Endothelial cell of umbilical vein (primary cell): ENCODE data around the gene TAS1R2. TPM values are rescaled to one million over a fixed set of nuclear protein-coding genes. Genes with fewer than 3 reads are reported as not detected.

Experiments used
- BruUV-seq: library from RNA; stranded (reverse); fragments of 400-500 nt; replicated peaks from 2 replicates; lab custom pipeline; 2021; lab: Mats Ljungman, UMichigan
- CTCF ChIA-PET: fragments of 300-600, 350-600 bp; sonication (Branson Sonifier 250); formaldehyde crosslinking; loops from one replicate; lab custom pipeline; 2021; ENCODE audit warnings: antibody characterized with exemption, inconsistent platforms; lab: Charles Lee
- POLR2A ChIA-PET: fragments of 300-600, 350-600 bp; sonication (Branson Sonifier 250); formaldehyde crosslinking; loops from one replicate; lab custom pipeline; 2021; ENCODE audit warnings: antibody characterized with exemption, inconsistent platforms; lab: Charles Lee
- DNase-seq: peaks from one replicate; pipeline ENCODE4 v3.0.0-alpha.2; 2011; ENCODE audit warnings: low read depth, low spot score
- FAIRE-seq: peaks from 2 replicates; lab custom pipeline; 2011; peaks lifted over from hg19 to GRCh38; lab: Jason Lieb, UNC
- H2AFZ ChIP-seq: 2 replicates; pipeline ENCODE4 v1.6.0; 2012; ENCODE audit warnings: low read depth, low read length, control low read depth, inconsistent platforms
- H3K27ac ChIP-seq: 2 replicates; pipeline ENCODE4 v1.5.1; 2011; ENCODE audit warnings: low read depth, mild to moderate bottlenecking, control low read depth, low read length, moderate library complexity; ENCODE audit not compliant: insufficient read depth
- H3K27me3 ChIP-seq, 2 experiments: 2 replicates each; pipeline versions ENCODE4 v1.6.0 to v1.6.1; 2011; ENCODE audit warnings: low read length in 2 of 2, mixed read lengths in 1 of 2; ENCODE audit not compliant: control insufficient read depth in 2 of 2, insufficient read depth in 2 of 2
- H3K36me3 ChIP-seq, 2 experiments: 2 replicates in 1 of 2; 3 replicates in 1 of 2; pipeline ENCODE4 v1.5.1; 2011; ENCODE audit warnings: low read length in 2 of 2, mild to moderate bottlenecking in 1 of 2, moderate library complexity in 1 of 2; ENCODE audit not compliant: control insufficient read depth in 2 of 2, insufficient read depth in 2 of 2; ENCODE audit errors: extremely low read depth in 1 of 2
- H3K4me1 ChIP-seq: 3 replicates; pipeline ENCODE4 v1.5.1; 2011; ENCODE audit warnings: mild to moderate bottlenecking, low read length; ENCODE audit not compliant: control insufficient read depth, insufficient read depth; ENCODE audit errors: extremely low read depth
- H3K4me2 ChIP-seq: 2 replicates; pipeline ENCODE4 v1.6.1; 2011; ENCODE audit warnings: low read length, control low read depth, mixed read lengths; ENCODE audit not compliant: insufficient read depth
- H3K4me3 ChIP-seq, 3 experiments: fragments of 200-600 bp in 1 of 3; sonication (generic), shearing (Covaris generic) in 1 of 3; replicated peaks in 1 of 3; 2 replicates each; pipeline ENCODE4 v1.5.1; 2011 to 2016; ENCODE audit warnings: control low read depth in 3 of 3, low read length in 3 of 3, mild to moderate bottlenecking in 2 of 3, inconsistent platforms in 1 of 3, low read depth in 1 of 3, moderate library complexity in 1 of 3; ENCODE audit not compliant: insufficient read depth in 1 of 3
- H3K79me2 ChIP-seq: 2 replicates; pipeline ENCODE4 v1.6.0; 2012; ENCODE audit warnings: low read length, inconsistent platforms; ENCODE audit not compliant: control insufficient read depth, insufficient read depth
- H3K9ac ChIP-seq: replicated peaks from 2 replicates; pipeline ENCODE3; 2011; ENCODE audit warnings: low read length, control low read depth; ENCODE audit not compliant: insufficient read depth; ENCODE audit errors: extremely low read depth
- H3K9me1 ChIP-seq: replicated peaks from 3 replicates; pipeline ENCODE4 v1.6.0; 2011; ENCODE audit warnings: mild to moderate bottlenecking, low read length; ENCODE audit not compliant: control insufficient read depth, insufficient read depth; ENCODE audit errors: extremely low read depth
- H3K9me3 ChIP-seq: replicated peaks from 2 replicates; pipeline ENCODE4 v1.5.1; 2012; ENCODE audit warnings: low read length, inconsistent platforms; ENCODE audit not compliant: control insufficient read depth, insufficient read depth
- H4K20me1 ChIP-seq: replicated peaks from 2 replicates; pipeline ENCODE3; 2011; ENCODE audit warnings: mild to moderate bottlenecking, low read length; ENCODE audit not compliant: control insufficient read depth, insufficient read depth; ENCODE audit errors: extremely low read depth
- CTCF ChIP-seq, 2 donors: IDR thresholded peaks; 1 replicate in 1 of 2; 2 replicates in 1 of 2; pipeline ENCODE4 v1.5.1; 2011; ENCODE audit warnings: low read length in 2 of 2, mild to moderate bottlenecking in 2 of 2, moderate library complexity in 2 of 2, control low read depth in 1 of 2, inconsistent platforms in 1 of 2, low read depth in 1 of 2; ENCODE audit not compliant: insufficient read depth in 1 of 2; ENCODE audit errors: extremely low read depth in 1 of 2
- GATA2 ChIP-seq: IDR thresholded peaks from 2 replicates; pipeline ENCODE4 v1.7.0; 2011; ENCODE audit warnings: low read depth, mild to moderate bottlenecking, moderate library complexity, mixed read lengths, low read length; ENCODE audit not compliant: insufficient read length, insufficient read depth
- JUN ChIP-seq: IDR thresholded peaks from 2 replicates; pipeline ENCODE4 v1.6.1; 2011; ENCODE audit warnings: borderline replicate concordance, low read depth; ENCODE audit not compliant: insufficient read length, insufficient read depth
- MAX ChIP-seq: IDR thresholded peaks from 2 replicates; pipeline ENCODE4 v1.6.1; 2011; ENCODE audit not compliant: insufficient read depth, insufficient read length
- dilution Hi-C: fragments of 300-500 bp; cut with MboI; formaldehyde crosslinking; loops from one replicate; pipeline ENCODE4 v1.15.0; 2019; ENCODE audit warnings: low sequenced_read_pairs; ENCODE audit not compliant: extremely low pct_ligation_motif_present
- intact Hi-C: fragments of 100-400 bp; cut with micrococcal nuclease; formaldehyde crosslinking; loops from one replicate; pipeline ENCODE4 v1.10.0; 2022
- polyA plus RNA-seq, 4 experiments: library from polyadenylated mRNA; depleted of rRNA in 3 of 4; stranded (reverse) in 3 of 4; unstranded in 1 of 4; fragments of >200 nt; gene quantifications; 2 replicates each; pipeline versions ENCODE4 v1.2.1 to v1.2.3, GENCODE V29; 2011 to 2012; ENCODE audit warnings: missing spikeins in 1 of 4
- total RNA-seq: library from RNA; stranded (reverse); gene quantifications from 2 replicates; pipeline ENCODE4 v1.2.3, GENCODE V29; 2021

The TAS1R2 gene
- total and polyA plus RNA-seq, 2 donors (not counting 3 experiments of a cell fraction or from before 2014, with no cell fraction given): not detected

- Histone ChIP-seq H3K9me3 (no peaks in the 10 kb centered on the region), H3K79me2 (no peaks in the 10 kb centered on the region), H4K20me1 (no peaks in the 10 kb centered on the region), H3K36me3 (peaks cover 0 to 4% of the 10 kb centered on the region in 2 experiments), H3K9ac (no peak overlapping the region), H3K4me3 (no peak overlapping the region), H3K4me2 (no peak overlapping the region), H3K9me1 (no peaks in the 10 kb centered on the region), H3K27ac (no peak overlapping the region), H3K27me3 (no peaks in the 10 kb centered on the region), H2AFZ (no peak overlapping the region), H3K4me1 (no peaks in the 10 kb centered on the region)
- no peak for DNase-seq
- BruUV-seq: no TSS peak
- ChIA-PET POLR2A (no interaction called here), CTCF (interaction anchor here (0.5 to 5.2 kb wide), 5 partner anchors 10 to 218 kb away, joined by 3 to 114 read pairs (median 34); no protein-coding TSS in a partner anchor)
- dilution Hi-C loops (no loop called here), intact Hi-C loops (no loop called here)
- TF ChIP-seq CTCF (IDR thresholded peaks at IDR 0.05; ENCODE audit: extremely low read depth in 1 of 2, insufficient read depth in 1 of 2, low read depth in 1 of 2, low read length in 2 of 2) (no peak), MAX (no peak), GATA2 (no peak), JUN (no peak)
- FAIRE-seq: no peak
Measured at GRCh38 chr1:18886003-18886335, 26.5 kb upstream of the TAS1R2 start.
